NOMO-1 treated with dmso at 0.1 percent for 144 hours (cell line): Measurements from ENCODE around the gene MACROH2A1.

Source experiments
- DNase-seq: peaks from one replicate; lab custom pipeline; 2025; ENCODE audit not compliant: unreplicated experiment; lab: John Stamatoyannopoulos, UW

MACROH2A1 gene

DNA sequence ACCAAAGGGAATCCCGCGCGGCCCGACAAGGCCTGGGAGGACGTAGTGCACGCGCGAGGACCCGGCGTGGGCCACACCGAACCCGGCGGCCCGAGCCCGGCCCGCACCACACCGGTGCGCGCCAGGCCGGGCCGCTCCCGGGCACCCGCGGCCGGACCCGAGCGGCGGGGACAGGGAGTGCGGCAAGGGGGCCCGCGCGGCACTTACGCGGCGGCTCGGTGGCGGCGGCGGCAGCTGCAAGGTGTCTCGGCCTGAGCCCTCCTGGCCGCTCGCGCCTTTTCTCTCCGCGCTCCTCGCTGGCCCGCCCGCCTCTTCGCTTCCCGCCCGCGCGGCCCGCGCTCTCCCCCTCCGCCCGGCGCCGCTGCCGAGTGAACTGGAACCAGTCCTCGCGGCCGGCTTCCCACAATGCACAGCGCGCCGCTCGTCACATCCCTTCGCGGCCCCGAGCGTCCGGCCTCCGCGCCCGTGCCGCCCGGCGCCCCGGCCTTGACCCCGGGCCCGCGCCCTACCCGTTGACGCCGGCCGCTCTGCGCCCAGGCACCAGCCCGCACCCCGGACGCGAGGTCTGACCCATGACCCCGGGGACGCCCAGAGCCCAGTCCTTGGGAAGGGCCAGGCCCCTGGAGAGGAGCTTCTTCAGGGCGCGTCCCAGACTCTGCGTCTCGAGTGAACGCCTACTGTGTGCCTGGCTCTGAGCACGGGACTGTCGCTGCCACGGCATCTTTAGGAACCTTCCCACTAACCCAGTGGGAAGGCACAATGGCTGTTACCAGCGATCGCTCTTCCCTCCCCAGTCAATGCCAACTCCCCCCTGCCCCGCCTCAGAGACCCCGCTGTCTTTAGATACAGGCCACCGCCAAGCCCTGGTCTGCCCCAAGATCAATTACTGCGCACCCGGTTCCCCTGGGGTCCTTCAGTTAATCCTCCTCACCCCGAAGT, at the start of gene MACROH2A1:
TSS of gene MACROH2A1 (minus strand) at position 377 of the 939 bp plus-strand sequence. CDS start 10,138 bp downstream, outside the sequence.
- peak; percentile 47 for DNase-seq

GRCh38 chr5:135448071-135448739, 49.2 kb upstream of the MACROH2A1 start:
- DNase-seq, result no peak

DNA sequence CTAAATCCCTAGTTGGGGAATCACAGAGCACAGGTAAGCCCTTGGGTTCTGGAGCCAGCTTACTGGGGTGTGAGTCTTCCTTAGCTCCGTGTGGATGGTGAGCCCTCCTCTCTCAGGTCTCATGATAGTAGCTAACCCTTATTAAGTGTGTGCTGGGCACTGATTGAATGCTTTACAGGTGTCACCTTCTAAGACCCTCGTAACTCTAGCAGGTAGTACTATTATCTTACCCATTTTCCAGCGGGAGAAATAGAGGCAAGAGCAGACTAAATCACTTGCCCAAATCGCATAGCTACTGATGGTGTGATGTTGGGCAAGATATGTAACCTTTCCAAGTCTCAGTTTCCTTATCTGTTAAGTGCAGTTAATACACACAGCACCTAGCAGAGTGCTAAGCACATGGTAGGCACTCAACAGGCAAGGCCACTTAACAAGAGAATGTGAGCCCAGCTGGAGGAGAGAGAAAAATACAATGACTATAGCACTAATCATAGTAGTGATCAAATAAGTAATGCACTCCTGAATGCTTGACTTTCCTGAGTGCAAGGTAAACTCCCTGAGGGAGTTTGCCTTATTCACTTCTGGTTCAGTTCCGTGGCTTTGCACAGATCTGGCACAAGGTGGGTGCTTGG, 48.4 kb upstream of the MACROH2A1 start, which contains the start of gene DCANP1:
TSS of gene DCANP1 (minus strand) at position 51 of the 632 bp plus-strand sequence. CDS start 240 bp downstream, outside the sequence.
- no peak for DNase-seq

- no peak for DNase-seq
Observed at GRCh38 chr5:135446615-135447014, 47.6 kb upstream of the MACROH2A1 start.

DNA sequence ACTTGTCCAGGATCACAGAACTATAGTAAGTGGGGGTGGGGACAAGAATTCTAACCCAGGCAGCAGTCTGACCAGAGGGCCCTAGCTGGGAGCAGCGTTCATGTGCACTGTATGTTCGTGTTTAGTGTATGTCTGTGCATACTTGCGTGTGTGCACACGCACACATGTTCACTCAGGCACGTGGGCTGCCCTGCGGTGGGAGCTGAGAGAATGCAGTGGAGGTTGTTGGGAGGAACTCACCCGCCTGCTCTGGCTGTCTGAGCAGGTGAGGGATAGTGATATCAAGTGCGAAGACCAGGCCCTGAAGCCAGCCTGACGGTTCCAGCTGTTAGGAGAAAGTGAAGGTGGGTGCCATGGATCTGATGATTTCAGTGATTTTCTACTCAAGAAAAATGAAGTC, 47.2 kb upstream of the MACROH2A1 start:
- DNase-seq, result no peak

- DNase-seq, result no peak
Observed at GRCh38 chr5:135445306-135445985, 46.4 kb upstream of the MACROH2A1 start.

DNA sequence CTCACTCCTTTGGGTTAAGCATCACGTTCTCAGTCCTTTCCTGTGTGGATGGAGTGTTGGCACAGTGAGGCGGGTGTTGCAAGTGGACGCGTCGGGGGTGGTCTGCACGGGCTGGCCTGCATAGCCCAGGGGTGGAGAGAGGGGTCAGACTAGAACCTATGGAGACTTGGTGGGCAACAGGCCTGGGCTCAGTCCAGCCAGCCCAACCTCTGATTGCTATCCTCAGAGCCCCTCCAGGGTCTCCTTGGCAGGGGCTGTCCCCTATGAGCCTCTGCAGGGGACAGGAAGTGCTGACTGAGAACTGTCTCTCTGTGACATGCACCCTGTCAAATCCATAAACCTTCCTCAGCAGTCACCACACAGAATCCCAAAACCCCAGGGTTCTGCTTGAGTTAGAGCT, 45.9 kb upstream of the MACROH2A1 start:
- DNase-seq, result no peak

DNA sequence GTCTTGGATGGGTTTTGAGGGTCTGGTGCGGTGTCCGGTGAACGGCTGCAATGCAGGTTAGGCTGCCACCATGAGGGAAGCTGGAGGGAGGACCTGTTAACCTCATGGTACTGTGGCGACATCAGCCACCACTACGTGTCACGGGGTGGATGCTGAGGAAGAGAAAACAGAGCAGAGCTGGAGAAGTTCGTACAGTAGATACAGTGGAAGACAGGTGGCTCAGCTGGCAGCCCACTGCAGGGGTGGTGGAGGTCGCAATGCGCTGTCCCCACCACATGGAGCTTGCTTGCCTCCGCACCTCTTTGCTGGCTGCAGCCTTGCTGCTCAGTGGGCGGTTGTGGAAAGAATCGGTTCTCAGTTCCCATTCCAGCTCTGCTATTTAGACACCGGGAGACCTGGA, 45.3 kb upstream of the MACROH2A1 start:
- DNase-seq, result no peak

DNA sequence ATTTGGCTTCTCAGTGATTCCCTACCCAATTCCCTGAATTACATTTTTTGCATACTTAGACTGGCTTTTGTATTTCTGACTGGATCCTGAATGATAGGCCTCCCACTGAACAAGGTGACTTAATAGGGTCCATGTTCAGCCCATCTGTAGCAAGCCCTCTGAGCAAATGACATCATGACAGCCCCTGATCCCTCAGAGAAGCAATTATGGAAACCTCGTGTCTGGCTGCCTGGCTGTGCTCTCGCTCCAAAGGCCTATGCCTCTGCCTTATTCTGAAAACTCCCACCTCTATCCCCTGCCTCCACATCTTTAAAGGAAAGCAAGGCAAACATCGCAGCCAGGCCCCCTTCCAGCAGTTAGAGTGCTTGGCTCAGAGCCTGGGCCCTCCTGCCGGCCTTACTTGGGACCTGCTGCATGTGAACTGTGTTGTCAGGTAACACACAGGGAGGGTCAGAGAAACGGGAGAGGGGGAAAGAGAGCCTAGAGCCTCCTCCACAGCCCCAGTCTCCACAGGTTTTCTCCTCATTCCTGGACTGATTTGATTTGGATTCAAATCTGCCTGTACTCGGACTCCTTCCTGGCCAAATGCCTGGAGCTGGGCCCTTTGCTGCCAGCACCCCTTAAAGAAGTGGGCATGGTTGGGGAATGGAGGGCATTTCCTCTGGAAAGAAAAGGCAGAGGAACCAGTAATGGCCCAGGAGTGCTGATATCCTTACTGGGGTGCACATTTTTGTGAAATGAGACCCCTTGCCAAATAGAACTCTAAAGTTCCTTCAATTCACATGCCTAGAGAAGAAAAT, 44.3 kb upstream of the MACROH2A1 start:
- no peak for DNase-seq

DNA sequence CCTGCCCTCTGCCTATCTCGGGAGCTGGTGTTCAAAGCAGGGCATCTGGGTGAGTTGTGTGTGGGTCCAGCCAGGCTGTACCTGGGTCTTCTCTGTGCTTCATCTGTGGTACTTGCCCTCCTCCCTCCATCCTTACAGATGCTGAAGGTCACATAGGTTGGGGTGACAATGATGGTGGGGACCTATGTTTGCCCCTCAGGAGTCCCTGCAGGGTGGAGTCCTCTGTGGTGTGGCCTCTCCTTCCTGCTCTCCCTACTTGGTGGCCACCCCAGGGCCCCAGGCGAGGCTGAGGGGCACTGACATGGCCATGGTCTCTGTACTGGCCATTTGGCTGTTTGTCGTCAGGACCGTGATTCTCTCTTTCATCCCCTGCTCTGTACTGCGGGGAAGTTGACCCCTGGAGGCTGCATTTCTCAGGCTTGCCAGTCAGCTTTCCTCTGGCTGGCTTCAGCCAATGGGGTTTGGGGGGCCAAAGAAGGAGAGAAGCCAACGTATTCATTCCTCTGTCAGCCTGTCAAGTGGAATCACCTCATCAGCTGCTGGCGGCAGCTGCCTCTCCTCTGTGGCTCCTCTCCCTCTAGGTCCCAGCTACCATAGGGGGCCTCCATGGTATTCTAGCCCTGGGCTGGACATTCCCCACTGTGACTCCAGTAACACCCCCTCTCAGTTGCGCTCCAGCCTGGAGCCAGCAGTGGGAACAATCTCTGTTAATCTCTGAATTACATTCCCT, 43.6 kb upstream of the MACROH2A1 start:
- DNase-seq, result no peak

DNA sequence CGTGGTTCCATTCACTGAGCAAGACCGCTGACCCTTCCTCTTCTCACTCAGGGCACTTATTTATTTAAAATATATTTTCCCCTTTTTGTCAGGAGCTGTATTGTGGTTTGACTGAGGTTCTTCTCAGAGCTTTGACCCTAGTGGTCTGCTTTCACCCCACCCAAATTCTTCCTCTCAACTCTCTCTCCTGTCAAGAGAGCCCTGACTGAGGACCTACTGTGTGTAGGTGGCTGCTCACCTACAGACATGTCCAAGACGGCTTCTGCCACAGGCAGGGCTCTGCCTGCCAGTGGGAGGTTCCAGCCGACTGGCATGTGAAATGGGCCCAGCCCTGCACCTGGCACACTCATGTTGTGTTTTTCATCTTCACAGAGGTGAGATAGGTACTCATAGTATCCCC, 42.9 kb upstream of the MACROH2A1 start:
- DNase-seq, result no peak

- no peak for DNase-seq
Observed at GRCh38 chr5:135441350-135441831, 42.4 kb upstream of the MACROH2A1 start.

DNA sequence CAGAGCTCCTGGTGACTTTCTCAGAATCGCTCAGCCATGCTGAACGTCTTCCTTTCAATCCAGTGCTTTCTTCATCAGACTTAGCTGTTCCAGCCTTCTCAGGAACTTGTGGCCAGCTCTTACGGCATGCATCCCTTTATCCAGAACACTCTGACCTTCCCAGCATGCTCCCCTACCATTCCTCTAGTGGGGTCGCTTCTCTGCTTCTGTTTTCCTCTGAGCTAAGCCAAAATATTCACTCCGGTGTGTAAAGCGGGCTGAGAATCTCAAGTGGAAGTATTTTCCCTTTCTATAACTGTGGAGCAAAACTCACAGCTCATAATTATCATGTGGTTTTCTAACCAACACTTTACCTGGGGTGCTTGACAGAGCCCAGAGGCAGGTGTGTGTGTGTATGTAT, 41.9 kb upstream of the MACROH2A1 start:
- DNase-seq, result no peak

- DNase-seq, result no peak
Observed at GRCh38 chr5:135439231-135440205, 40.5 kb upstream of the MACROH2A1 start.

DNA sequence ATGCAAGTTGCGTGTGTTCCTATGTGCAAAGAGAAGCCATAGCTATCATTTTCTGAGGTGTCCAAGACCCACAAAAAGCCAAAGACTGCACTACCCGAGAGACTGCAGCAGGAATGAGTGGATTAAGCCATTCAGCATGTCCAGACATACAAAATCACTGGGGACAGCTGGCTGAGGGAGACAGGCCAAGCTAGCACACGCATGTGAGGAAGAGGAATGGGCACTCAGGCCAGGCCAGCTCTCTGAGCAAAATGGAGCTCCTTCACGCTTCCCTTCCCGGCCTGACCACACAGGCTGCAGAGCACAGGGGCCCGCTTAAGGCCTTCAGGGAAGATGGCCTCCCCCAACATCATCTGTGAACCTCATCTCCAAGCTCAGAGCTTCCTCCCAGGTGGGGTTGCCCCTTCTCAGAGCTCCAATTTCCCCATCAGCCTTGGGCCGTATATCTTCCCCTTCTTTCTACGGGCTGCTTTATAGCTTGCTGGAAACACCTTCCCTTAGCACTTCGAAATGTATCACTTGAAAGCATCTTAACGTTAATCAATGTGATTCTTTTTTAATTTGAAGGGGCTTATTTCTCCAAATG, 39.7 kb upstream of the MACROH2A1 start:
- no peak for DNase-seq

DNA sequence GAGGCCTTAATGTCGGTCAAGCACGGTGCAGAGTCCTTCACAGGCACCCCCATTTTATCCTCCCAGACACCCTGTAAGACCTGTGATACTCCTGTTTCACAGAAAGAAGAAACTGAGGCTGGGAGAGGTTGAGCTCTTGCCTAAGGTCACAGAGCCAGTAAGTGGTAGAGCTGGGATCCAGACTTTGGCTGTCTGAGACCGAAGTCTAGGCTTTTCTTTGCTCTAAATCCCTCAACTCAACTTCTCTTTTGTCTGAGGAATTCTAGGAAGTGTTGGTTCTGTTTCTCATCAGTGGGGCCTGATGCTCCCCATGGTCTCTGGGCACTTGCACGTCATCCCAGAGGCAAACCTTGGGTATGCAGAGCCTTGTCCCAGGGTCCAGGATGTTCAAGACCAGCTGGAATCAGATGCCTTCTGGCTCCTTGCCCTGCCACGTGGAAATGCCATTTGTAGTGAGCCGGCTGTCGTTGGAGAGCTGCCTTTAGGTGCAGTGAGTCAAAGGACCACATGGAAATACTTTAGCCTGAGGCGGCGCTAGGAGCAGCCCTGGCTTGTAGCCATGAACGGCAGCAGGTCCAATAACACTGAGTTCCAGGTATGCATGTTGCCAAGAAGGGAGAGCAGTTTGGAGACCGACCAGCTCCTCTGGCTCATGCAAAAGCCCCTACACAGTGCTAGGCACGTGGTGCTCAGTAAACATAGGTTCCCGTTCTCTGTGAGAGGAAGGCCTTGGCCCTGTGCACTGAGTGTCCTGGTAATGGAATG, 38.9 kb upstream of the MACROH2A1 start:
- DNase-seq, result no peak

DNA sequence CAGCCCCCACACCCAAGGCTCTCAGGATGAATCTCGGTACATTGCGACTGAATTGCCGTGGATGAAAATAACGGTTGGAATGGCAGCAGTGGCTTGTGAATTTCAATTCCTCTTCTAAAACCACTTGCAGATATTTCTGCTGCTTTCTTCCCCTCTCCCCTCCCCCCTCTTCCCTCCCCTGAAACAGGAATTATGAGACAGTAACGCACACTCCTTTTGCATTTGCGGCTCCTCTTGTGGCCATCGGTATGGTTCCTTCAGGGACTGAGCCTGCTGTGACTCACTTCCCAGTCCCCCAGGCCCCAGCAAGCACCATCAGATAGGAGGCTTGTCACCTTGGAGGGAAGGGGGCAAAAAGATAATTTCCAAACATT, 38.4 kb upstream of the MACROH2A1 start:
- peak; percentile 65 for DNase-seq
